ENCODE data around the gene WASHC4.
"Not testable (repeated sequence)": the region's sequence is repeated elsewhere in the genome, so short reads cannot be mapped to it uniquely, and the experiment has no call there.

WASHC4 gene

GRCh38 chr12:105167346-105167745, 59.8 kb downstream of the WASHC4 start:
- no peak for DNase-seq

GRCh38 chr12:105168006-105168405, 60.5 kb downstream of the WASHC4 start:
- no peak for DNase-seq

- no peak for DNase-seq
These were observed 62.6 kb downstream of the WASHC4 start for GRCh38 chr12:105170139-105170538.

- no peak for DNase-seq
These were observed 64.3 kb downstream of the WASHC4 start for GRCh38 chr12:105171691-105172436.

- no peak for DNase-seq
These were observed 68.0 kb downstream of the WASHC4 start for GRCh38 chr12:105175397-105175990.

- no peak for DNase-seq
These were observed 69.7 kb downstream of the WASHC4 start for GRCh38 chr12:105177208-105177607.

- not testable (repeated sequence) for DNase-seq
These were observed 71.6 kb downstream of the WASHC4 start for GRCh38 chr12:105179114-105179513.

GRCh38 chr12:105183406-105183805, 75.9 kb downstream of the WASHC4 start:
- DNase-seq, result not testable (repeated sequence)

GRCh38 chr12:105183976-105184375, 76.4 kb downstream of the WASHC4 start:
- DNase-seq, result not testable (repeated sequence)

GRCh38 chr12:105189293-105189692, 81.8 kb downstream of the WASHC4 start:
- no peak for DNase-seq

GRCh38 chr12:105190530-105190929, 83.0 kb downstream of the WASHC4 start:
- no peak for DNase-seq

GRCh38 chr12:105192624-105193225, 85.2 kb downstream of the WASHC4 start:
- DNase-seq, result no peak

- DNase-seq, result no peak
These were observed 87.4 kb downstream of the WASHC4 start for GRCh38 chr12:105194947-105195346.

- no peak for DNase-seq
These were observed 88.6 kb downstream of the WASHC4 start for GRCh38 chr12:105196090-105196489.

GRCh38 chr12:105198961-105199360, 91.4 kb downstream of the WASHC4 start:
- no peak for DNase-seq

GRCh38 chr12:105200385-105200784, 92.9 kb downstream of the WASHC4 start:
- DNase-seq, result no peak

GRCh38 chr12:105201299-105201698, 93.8 kb downstream of the WASHC4 start:
- no peak for DNase-seq

- no peak for DNase-seq
These were observed 94.7 kb downstream of the WASHC4 start for GRCh38 chr12:105202202-105202601.

- DNase-seq, result no peak
These were observed 96.6 kb downstream of the WASHC4 start for GRCh38 chr12:105204127-105204526.

GRCh38 chr12:105204916-105205315, 97.4 kb downstream of the WASHC4 start:
- peak; percentile 57 for DNase-seq

GRCh38 chr12:105205322-105206048, 98.0 kb downstream of the WASHC4 start:
- DNase-seq, result no peak

- DNase-seq, result no peak
These were observed 99.3 kb downstream of the WASHC4 start for GRCh38 chr12:105206686-105207374.

GRCh38 chr12:105209091-105209490, 101.6 kb downstream of the WASHC4 start:
- DNase-seq, result no peak

Measured in stimulated activated CD4-positive, alpha-beta T cell treated with anti-CD3 and anti-CD28 coated beads, Interleukin-15, amount 100 ng/mL, for 24 hours (primary cell).